Fibroblast of skin of back (primary cell): ENCODE data around the gene GNPDA1.

Source experiments
- DNase-seq: peaks from one replicate; pipeline ENCODE4 v3.0.0-alpha.2; 2013

Gene GNPDA1

GRCh38 chr5:142023836-142024235 lies 11.0 kb upstream of the GNPDA1 start:
- DNase-seq, result no peak

DNA sequence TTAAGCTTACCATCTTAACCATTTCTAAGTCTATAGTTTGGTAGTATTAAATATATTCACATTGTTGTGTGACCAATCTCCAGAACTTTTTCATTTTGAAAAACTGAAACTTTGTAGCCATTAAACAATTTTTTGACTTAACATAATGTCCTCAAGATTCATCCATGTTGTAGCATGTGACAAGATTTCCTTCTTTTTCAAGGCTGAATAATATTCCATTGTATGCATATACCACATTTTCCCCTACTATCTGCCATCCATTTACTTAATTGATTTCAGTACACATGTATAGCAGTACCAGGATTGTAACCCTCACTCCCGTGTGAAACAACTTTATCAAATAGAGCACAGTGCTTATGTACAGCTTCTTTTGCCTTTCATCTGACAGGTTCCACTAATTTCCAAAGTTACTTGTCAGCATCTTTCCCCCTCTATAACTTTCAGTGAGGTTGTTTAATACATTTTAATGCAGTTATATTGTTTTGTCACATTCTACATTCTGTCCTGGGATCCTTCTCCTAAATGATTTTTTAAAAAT lies 7.4 kb upstream of the GNPDA1 start:
- no peak for DNase-seq

- peak; percentile 49 for DNase-seq
Measured at GRCh38 chr5:142017832-142018427, 5.1 kb upstream of the GNPDA1 start.

GRCh38 chr5:142016556-142016955 lies 3.7 kb upstream of the GNPDA1 start:
- no peak for DNase-seq

- peak; percentile 23 for DNase-seq
Measured at GRCh38 chr5:142015781-142016533, 3.1 kb upstream of the GNPDA1 start.

- peak; percentile 28 for DNase-seq
Measured at GRCh38 chr5:142014911-142015584, 2.2 kb upstream of the GNPDA1 start.

GRCh38 chr5:142013734-142014521 lies 1.1 kb upstream of the GNPDA1 start:
- peak; percentile 25 for DNase-seq

DNA sequence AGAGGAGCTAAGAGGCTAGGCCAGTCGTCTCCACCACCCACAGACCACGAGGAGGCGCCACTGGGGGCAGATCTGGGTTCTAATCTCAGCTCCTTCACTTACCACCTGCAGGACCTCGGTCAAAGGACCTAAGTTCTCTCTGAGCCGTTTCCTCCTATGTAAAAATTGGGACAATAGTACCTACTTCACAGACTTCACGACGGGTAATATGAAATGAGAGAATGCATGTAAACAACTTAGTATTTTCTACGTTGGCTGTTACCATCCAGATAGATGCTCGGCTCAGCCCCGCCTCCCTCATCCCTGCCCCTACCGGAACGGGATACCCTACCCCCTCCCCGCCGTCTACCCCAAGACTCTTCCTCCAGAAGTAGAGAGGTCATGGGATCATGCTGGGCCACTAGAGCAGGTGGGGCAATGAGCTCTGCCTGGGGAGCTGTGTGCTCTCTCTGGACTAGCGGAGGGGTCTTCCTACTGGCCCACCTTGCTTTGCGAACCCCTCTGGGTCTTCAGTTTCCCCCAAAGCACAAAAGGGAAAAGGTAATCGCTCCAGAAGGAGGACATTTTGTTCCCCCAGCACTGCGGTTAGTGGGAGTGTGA lies 541 bp downstream of the GNPDA1 start:
- DNase-seq, result peak; percentile 33

DNA sequence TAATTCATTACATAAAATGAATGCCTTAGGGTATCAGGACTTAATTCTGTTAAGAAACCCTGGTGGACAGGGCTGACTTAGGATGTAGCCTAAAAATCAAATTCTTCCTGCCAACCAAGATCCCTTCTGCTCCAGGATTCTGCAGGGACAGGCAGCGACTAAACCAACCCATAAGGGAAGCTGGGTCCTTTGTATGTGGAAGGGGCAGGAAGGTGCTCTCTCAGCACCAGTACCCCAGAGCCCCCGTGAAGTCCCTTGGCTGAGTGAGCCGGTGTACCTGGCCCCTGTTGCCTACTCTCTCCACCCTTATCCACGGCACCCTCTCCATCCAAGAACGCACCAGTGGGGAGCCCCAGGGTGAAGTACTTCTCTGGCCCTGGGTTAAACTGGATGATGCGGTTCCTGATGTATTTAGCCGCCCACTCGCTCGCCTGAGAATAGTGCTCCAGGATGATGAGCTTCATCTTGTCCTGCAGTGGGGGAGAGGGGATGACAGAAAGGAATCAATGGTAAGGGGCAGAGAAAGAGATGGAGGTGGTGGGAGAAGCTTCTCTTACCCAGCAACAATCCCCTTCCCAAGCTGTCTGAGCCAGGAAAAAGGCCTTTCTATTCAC lies 1.1 kb downstream of the GNPDA1 start:
- DNase-seq, result no peak

DNA sequence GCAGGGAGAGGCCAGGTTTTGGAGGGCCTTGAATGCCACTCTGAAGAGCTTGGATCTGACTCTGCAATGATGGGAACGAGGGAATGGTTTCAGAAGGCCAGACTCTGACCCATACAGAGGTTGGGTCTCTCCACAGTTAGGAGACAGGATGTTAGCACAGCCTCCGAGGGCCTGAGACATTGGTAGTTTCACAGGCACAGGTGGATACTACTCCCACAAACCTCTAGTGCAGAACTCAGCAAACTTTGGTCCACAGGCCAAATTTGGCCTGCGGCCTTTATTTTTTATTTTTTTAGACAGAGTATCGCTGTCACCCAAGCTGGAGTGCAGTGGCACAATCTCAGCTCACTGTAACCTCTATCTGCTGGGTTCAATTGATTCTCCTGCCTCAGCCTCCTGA lies 2.9 kb downstream of the GNPDA1 start:
- DNase-seq, result no peak

DNA sequence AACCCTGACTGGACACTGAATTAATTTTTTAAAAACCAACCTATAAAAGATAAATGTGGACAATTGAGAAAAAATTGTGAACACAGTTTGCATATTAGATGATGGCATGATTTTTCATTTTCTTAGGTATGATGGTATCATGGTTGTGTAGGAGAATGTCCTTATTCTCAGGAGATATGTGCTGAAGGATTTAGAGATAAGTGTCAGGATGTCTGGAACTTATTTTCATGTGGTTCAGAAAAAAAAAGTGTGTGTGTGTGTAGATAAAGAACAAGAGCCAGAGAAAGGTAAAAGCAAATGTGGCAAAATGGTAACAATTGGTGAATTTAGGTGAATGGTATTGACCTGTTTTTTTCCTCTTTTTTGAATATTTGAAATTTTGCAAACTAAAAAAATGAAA lies 4.0 kb downstream of the GNPDA1 start:
- no peak for DNase-seq

- no peak for DNase-seq
Measured at GRCh38 chr5:142007237-142007544, 5.6 kb downstream of the GNPDA1 start.

DNA sequence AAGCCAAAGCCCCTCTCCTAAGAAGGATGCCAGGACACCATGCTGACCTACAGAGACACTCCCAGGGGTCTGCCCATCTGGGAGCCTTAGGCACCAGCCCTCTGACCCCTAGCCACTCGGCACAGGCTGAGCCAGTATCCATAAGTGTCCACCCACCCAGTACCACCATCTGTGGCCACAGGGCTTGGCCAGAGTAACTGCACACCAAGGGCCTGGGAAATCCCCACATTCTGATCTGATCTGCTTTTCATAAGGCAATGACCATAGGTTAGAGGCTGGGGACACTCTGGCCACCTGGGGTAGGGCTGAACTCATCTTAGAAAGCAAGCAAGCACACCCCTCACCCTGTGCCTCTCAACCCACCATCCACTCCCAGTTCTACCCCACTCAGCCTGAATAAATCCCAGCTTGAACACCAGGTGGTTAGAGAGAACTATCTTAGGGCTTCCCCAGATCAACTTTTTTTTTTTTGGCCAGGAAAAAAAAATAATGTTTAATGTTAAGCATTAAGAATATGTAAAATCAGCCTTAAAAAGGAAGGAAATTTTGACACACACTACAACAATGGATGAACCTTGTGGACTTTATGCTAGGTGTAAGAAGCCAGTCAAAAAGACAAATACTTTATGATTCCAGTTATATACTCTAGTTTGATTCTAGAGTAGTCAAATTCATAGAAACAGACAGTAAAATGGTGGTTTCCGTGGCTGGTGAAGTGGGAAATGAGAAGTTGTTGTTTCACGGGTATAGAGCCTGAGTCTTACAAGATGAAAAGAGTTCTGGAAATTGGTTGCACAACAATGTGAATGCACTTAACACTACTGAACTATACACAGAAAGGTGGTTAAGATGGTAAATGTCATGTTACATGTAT lies 6.2 kb downstream of the GNPDA1 start:
- no peak for DNase-seq

- DNase-seq, result no peak
Measured at GRCh38 chr5:142003266-142003800, 9.5 kb downstream of the GNPDA1 start.

DNA sequence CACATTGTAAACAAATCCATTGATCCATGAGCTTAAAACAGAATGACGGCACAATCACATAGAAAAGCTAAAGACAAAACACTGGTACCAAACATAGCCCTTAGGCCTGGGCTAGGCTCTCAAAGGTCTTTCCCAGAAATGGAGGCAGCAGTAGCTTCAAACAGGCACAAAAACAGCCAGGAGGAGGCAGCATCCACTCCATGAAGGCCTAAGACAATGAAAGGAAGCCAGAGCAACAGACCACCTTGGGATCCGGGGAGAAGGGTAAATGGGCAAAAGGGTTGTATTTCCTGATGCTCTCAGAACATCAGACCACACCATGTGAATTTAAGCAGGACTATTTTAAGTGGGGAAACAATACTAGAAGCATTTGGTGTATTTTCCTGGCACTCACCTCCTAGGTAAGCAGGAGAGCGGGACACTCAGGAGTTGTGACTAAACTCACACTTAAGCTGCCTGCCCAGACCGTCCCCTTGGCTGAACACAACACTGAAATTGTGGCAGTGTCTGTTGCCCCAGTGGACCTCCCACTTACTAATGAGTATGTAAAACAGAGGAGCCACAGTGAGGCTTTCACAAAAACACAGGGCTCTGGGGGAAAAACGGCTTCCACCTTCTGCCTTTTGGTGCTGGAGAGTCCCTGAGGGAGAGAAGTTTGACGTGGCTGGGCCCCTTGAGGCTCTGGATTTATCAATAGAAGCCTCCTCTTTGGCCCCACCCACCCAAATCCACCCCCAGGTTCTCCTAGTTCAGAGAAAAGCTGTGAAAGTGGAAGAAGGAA lies 11.9 kb downstream of the GNPDA1 start:
- peak; percentile 31 for DNase-seq

- DNase-seq, result no peak
Measured at GRCh38 chr5:142000173-142000572, 12.7 kb downstream of the GNPDA1 start.

DNA sequence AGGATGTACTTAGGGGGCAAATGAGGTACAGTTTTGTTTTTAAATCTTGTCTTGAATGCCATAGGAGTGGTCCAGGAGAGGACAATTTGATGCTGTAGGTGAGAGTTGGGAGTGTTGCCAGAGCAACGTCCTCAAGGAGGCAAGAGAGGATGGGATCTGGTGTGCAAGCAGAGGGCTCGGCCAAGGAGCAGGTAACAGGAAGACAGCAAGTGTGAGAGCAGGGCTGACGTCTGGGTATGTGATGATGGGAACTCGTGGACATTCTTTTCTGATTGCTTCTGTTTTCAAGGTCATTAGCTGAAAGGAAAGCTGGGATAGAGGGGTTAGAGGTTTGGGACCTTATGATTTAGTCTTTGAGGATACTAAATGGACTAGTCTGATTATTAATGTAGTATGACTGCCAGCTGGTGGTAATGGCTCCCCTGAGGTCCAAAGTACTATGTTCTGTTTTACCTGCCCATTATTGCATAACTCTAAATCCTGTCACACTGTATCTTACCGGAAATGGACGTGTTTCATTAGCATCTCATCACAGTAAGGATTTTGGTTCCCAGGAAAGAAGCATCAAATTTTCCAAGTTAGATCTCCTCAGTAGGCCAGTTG lies 15.4 kb downstream of the GNPDA1 start:
- DNase-seq, result no peak

- no peak for DNase-seq
Measured at GRCh38 chr5:141995656-141996055, 17.2 kb downstream of the GNPDA1 start.

DNA sequence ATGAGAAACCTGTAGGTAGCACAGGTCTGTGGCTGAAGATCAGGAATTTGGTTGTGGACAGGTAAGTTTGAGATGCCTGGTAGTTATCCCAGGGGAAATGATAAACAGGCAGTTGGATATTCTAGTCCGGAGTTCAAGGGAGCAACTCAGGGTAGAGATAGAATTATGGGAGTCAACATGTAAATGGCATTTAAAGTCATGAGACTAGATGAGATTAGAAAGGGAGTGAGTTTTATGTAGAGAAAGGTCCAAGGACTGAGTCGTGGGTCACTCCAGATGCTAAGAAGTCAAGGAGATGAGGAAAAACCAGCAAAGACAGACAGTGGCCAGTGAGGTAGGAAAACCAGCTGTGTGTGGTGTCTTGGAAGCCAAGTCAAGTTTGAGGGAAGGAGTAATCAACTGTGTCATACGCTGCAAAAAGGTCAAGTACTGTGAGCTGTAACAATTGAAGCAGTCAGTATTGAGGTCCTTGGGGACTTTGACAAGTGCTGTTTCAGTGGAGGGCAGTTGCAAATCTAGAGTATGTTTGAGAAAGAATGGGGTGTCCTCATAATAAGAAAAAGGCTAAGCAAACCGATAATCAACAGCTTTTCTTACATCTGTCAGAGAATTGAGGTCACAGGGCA lies 18.2 kb downstream of the GNPDA1 start:
- DNase-seq, result no peak
